Colonic mucosa (tissue), 4 donors: ENCODE measurements around the gene GALM. TPM values are rescaled to one million over a fixed set of nuclear protein-coding genes. Genes with fewer than 3 reads are reported as not detected.
"Not testable (repeated sequence)": the region's sequence is repeated elsewhere in the genome, so short reads cannot be mapped to it uniquely, and the experiment has no call there.

Source experiments
- DNase-seq: peaks from one replicate; pipeline ENCODE4 v3.0.0-alpha.2; 2020
- H3K27ac ChIP-seq: fragments of 200-600 bp; one replicate; pipeline ENCODE4 v1.8.0; 2021
- H3K27me3 ChIP-seq: fragments of 200-600 bp; one replicate; pipeline ENCODE4 v1.8.0; 2021
- H3K36me3 ChIP-seq: fragments of 200-600 bp; one replicate; pipeline ENCODE4 v1.8.0; 2021
- H3K4me1 ChIP-seq: fragments of 200-600 bp; one replicate; pipeline ENCODE4 v1.8.0; 2021; ENCODE audit warnings: mild to moderate bottlenecking
- H3K4me3 ChIP-seq: fragments of 200-600 bp; one replicate; pipeline ENCODE4 v1.8.0; 2021
- H3K9ac ChIP-seq, 2 donors: one replicate each; pipeline ENCODE4 v1.7.0; 2013; ENCODE audit warnings: control low read depth in 2 of 2, low read depth in 2 of 2, low read length in 2 of 2
- H3K9me3 ChIP-seq: fragments of 200-600 bp; one replicate; pipeline ENCODE4 v1.8.0; 2021
- CTCF ChIP-seq: fragments of 200-600 bp; IDR thresholded peaks from one replicate; pipeline ENCODE4 v1.8.0; 2022; ENCODE audit warnings: antibody characterized with exemption, mild to moderate bottlenecking
- intact Hi-C: fragments of 100-400 bp; cut with DNase I; formaldehyde crosslinking; loops from one replicate; pipeline ENCODE4 v1.14.1; 2022
- total RNA-seq, 2 donors: library from RNA; stranded (reverse); fragmentation: NEBNext Ultra II Directional in 1 of 2; extraction: Animal tissue kit (Norgen Biotek cat#: 25700) in 1 of 2; gene quantifications; one replicate each; pipeline ENCODE4 v1.2.1, GENCODE V29; 2021
- donor health status: healthy.
- donor health status: DM: no; HTN: no; CAD: no.
- donor health status: DM: no; HTN: no; CAD: no.

The GALM gene
- total RNA-seq, 2 donors from 2014 or later: 47.9 to 68.8 TPM

DNA sequence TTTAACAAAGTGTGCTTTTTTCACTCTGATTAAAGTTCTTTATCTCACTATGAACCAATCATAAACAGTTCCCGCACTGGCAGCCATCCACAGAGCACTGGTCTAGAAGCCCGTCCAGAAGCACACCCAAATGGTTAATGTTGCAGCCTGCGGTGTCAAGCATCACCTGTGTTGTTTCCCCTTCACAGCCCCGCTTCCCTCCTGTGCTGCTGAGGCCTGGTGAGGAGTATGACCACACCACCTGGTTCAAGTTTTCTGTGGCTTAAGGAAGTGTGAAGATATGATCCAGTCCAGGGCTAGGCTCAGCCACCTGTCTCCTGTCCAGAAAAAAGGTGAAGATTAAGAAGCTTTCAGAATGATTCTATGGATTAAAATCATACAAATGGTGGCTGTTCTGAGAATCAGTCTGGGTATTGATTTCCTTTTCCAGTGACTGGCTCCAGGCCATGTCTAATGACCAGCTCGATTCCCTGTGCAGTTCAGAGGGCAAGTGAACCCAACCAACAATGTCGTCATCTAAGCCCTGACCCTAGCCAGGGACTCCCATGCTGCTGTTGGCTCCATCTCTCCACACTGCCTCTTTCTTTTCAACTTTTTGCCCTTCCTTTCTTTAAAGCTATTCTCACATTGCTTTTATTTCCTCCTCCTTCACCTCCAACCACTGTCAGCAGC lies 67.5 kb downstream of the GALM start:
- no peak overlapping the region for H3K9ac ChIP-seq
- H3K4me1 ChIP-seq: no peaks in the 10 kb centered on the region
- no peaks in the 10 kb centered on the region for H3K9me3 ChIP-seq
- no peak for DNase-seq
- TF ChIP-seq CTCF: no peak
- no peak overlapping the region for H3K4me3 ChIP-seq
- no peaks in the 10 kb centered on the region for H3K36me3 ChIP-seq
- intact Hi-C loops: loop anchor here (5.0 to 10.0 kb wide), 2 partner anchors 131 to 419 kb away; partner anchors contain the start of gene HNRNPLL
- H3K27ac ChIP-seq: no peak overlapping the region
- H3K27me3 ChIP-seq: no peaks in the 10 kb centered on the region

DNA sequence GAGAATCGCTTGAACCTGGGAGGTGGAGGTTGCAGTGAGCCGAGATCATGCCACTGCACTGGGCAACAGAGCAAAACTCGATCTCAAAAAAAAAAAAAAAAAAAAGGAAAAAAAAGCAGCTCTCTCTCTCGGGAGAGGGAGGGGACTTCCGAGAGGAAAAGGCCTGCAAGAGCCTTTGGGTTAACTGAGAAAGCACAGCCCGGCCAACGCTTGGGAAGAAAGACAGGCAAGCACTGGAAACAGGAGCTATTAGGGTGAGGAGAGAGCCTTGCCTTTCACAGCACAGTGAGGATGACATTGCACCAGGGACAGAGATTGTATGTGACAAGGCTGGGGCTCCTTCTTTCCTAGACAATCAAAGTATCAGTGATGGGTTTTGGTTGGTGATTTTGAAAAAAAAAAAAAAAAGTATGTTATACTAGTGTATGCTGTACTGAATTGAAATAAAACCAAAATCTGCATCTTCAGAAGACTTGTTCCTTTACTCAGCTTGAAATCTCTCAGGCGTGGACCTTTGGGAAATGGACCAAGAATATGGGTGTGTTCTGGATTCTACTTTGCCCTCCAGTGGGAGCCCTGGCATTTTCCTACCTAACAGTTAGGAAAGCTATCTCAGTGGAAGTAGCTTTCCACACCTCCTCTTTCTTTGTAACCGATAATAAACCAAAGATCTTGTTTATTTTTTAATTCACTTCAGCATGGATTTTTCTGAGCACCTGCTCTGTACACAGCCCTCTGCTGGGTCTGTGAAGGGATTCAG lies 68.6 kb downstream of the GALM start:
- intact Hi-C loops: loop anchor here (5.0 to 10.0 kb wide), 3 partner anchors 132 to 420 kb away; partner anchors contain the start of gene HNRNPLL
- no peak overlapping the region for H3K9ac ChIP-seq
- TF ChIP-seq CTCF: no peak
- H3K4me1 ChIP-seq: no peaks in the 10 kb centered on the region
- DNase-seq: no peak
- no peaks in the 10 kb centered on the region for H3K9me3 ChIP-seq
- no peak overlapping the region for H3K27ac ChIP-seq
- H3K4me3 ChIP-seq: no peak overlapping the region
- H3K27me3 ChIP-seq: no peaks in the 10 kb centered on the region
- no peaks in the 10 kb centered on the region for H3K36me3 ChIP-seq

DNA sequence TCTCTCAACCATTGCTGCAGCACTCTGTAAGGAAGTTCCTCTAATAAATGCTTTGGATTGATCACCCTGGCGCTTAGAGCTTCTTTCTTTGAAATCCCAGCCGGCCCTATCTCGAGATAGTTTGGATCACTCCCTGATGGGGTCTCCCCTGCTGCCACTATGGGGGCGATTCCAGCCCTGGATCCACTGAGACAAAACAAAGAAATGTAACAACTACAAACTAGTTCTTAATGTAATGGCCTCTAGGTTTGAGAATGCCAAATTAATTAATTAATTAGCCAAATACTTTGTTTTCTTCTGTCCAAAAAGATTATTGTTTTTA lies 70.0 kb downstream of the GALM start:
- Histone ChIP-seq H3K27me3 (no peaks in the 10 kb centered on the region), H3K9me3 (no peaks in the 10 kb centered on the region), H3K4me3 (no peak overlapping the region), H3K9ac (no peak overlapping the region), H3K36me3 (no peaks in the 10 kb centered on the region), H3K27ac (no peak overlapping the region), H3K4me1 (no peaks in the 10 kb centered on the region)
- intact Hi-C loops: loop anchor here (5.0 to 10.0 kb wide), 2 partner anchors 194 to 421 kb away; no protein-coding TSS in a partner anchor
- no peak for DNase-seq
- no peak for TF ChIP-seq CTCF

DNA sequence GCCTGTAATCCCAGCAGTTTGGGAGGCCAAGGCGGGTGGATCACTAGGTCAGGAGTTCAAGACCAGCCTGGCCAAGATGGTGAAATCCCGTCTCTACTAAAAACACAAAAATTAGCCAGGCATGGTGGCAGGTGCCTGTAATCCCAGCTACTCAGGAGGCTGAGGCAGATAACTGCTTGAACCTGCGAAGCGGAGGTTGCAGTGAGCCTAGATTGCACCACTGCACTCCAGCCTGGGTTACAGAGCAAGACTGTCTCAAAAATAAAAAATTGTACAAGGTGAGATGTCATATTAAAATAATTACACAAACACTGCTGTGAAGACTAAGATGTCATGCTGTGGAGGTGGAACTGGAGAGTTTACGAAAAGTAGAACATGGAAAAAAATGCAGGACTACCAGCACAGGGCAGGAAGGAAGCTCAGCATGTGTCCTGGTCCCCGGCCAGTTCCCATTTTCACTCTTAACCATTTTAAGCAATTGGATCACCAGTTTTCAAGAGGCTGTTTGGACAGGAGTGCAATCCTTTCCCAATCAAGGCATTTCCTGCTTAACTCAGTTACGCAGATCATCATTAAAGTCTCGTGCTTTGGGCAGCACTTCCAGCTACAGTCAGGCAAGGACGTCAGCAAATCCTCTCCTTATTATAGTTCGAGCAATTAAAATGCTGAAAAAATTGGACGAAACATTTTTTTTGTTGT lies 71.2 kb downstream of the GALM start:
- H3K9ac ChIP-seq, H3K4me1 ChIP-seq, DNase-seq, H3K27me3 ChIP-seq, H3K36me3 ChIP-seq, H3K9me3 ChIP-seq, H3K4me3 ChIP-seq: not testable (repeated sequence)
- intact Hi-C loops: loop anchor here (5.0 to 10.0 kb wide), 2 partner anchors 195 to 422 kb away; no protein-coding TSS in a partner anchor
- peak overlapping the region; percentile 35 for H3K27ac ChIP-seq

- peak overlapping the region; percentile 1 for H3K27ac ChIP-seq
- no peaks in the 10 kb centered on the region for H3K9me3 ChIP-seq
- peaks cover 8% of the 10 kb centered on the region for H3K4me1 ChIP-seq
- H3K4me3 ChIP-seq: no peak overlapping the region
- no peaks in the 10 kb centered on the region for H3K27me3 ChIP-seq
- no peak for TF ChIP-seq CTCF
- peak overlapping the region in 1 of 2 donors; percentile 34 for H3K9ac ChIP-seq
- no peaks in the 10 kb centered on the region for H3K36me3 ChIP-seq
- DNase-seq: no peak
- intact Hi-C loops: loop anchor here (5.0 to 10.0 kb wide), 2 partner anchors 196 to 423 kb away; no protein-coding TSS in a partner anchor
Observed at GRCh38 chr2:38737925-38738324, 72.0 kb downstream of the GALM start.
